PC-3 (cell line): ENCODE data around the gene ATG7. TPM values are rescaled to one million over a fixed set of nuclear protein-coding genes. Genes with fewer than 3 reads are reported as not detected.
"Not testable (repeated sequence)": the region's sequence is repeated elsewhere in the genome, so short reads cannot be mapped to it uniquely, and the experiment has no call there.

ENCODE experiments used
- ATAC-seq: fragments of 200-7000 bp; cut with Tn5 transposase; 2 replicates; pipeline ENCODE4 v1.9.1; 2020; ENCODE audit warnings: mild to moderate bottlenecking, moderate library complexity
- BruUV-seq: library from RNA; stranded (reverse); fragments of 400-500 nt; replicated peaks from 2 replicates; lab custom pipeline; 2021; lab: Mats Ljungman, UMichigan
- CTCF ChIA-PET: fragments of 300-600 bp; sonication (Branson Sonifier 250); formaldehyde crosslinking; loops from one replicate; lab custom pipeline; 2022; ENCODE audit warnings: antibody characterized with exemption; lab: Charles Lee
- POLR2A ChIA-PET: fragments of 300-600 bp; sonication (Branson Sonifier 250); formaldehyde crosslinking; loops from one replicate; lab custom pipeline; 2022; ENCODE audit warnings: antibody characterized with exemption; ENCODE audit not compliant: unreplicated experiment; lab: Charles Lee
- DNase-seq: peaks from one replicate; pipeline ENCODE4 v3.0.0-alpha.2; 2015
- H2AFZ ChIP-seq: fragments of 300-600 bp; sonication (generic); 2 replicates; pipeline ENCODE4 v1.6.0; 2016; ENCODE audit warnings: antibody characterized with exemption, low read length
- H3F3A ChIP-seq: fragments of 300-600 bp; sonication (generic); one replicate; pipeline ENCODE4 v1.6.0; 2017; ENCODE audit warnings: antibody characterized with exemption, low read length, control low read depth, mild to moderate bottlenecking; ENCODE audit not compliant: unreplicated experiment
- H3K27ac ChIP-seq: fragments of 300-600 bp; sonication (generic); 2 replicates; pipeline ENCODE4 v1.5.1; 2016; ENCODE audit warnings: mild to moderate bottlenecking, low read length
- H3K27me3 ChIP-seq: fragments of 300-600 bp; sonication (generic); 2 replicates; pipeline ENCODE4 v1.6.1; 2016; ENCODE audit warnings: low read length, mixed read lengths
- H3K36me3 ChIP-seq: fragments of 300-600 bp; sonication (generic); 2 replicates; pipeline ENCODE4 v1.6.1; 2016; ENCODE audit warnings: low read depth, mixed run types, low read length, mixed read lengths
- H3K4me1 ChIP-seq: fragments of 300-600 bp; sonication (generic); 2 replicates; pipeline ENCODE4 v1.5.1; 2016; ENCODE audit warnings: low read length; ENCODE audit not compliant: insufficient read depth
- H3K4me2 ChIP-seq: fragments of 300-600 bp; sonication (generic); 2 replicates; pipeline ENCODE4 v1.6.0; 2016; ENCODE audit warnings: low read length
- H3K4me3 ChIP-seq: fragments of 300-600 bp; sonication (generic); 2 replicates; pipeline ENCODE4 v1.5.1; 2016; ENCODE audit warnings: mild to moderate bottlenecking, low read length, mixed read lengths
- H3K79me2 ChIP-seq: fragments of 300-600 bp; sonication (generic); 2 replicates; pipeline ENCODE4 v1.6.1; 2017; ENCODE audit warnings: low read length, mixed read lengths
- H3K9ac ChIP-seq: fragments of 300-600 bp; sonication (generic); 2 replicates; pipeline ENCODE4 v1.6.0; 2016; ENCODE audit warnings: mild to moderate bottlenecking, low read length
- H3K9me2 ChIP-seq: fragments of 300-600 bp; sonication (generic); replicated peaks from 2 replicates; pipeline ENCODE4 v1.6.1; 2016; ENCODE audit warnings: mixed run types, low read length, mixed read lengths
- H3K9me3 ChIP-seq: fragments of 300-600 bp; sonication (generic); 2 replicates; pipeline ENCODE4 v1.6.1; 2016; ENCODE audit warnings: low read length, mixed read lengths
- H4K20me1 ChIP-seq: fragments of 300-600 bp; sonication (generic); 2 replicates; pipeline ENCODE4 v1.6.1; 2016; ENCODE audit warnings: low read length, mixed read lengths
- CTCF ChIP-seq: fragments of 300-600 bp; sonication (generic); conservative IDR thresholded peaks from 2 replicates; pipeline ENCODE4 v1.5.1; 2017; ENCODE audit warnings: antibody characterized with exemption, low read depth, mild to moderate bottlenecking, low read length
- EZH2 ChIP-seq: fragments of 300-600 bp; sonication (generic); IDR thresholded peaks from one replicate; pipeline ENCODE4 v1.6.1; 2017; ENCODE audit warnings: antibody characterized with exemption, mild to moderate bottlenecking, low read length; ENCODE audit not compliant: unreplicated experiment
- EZH2phosphoT487 ChIP-seq: fragments of 300-600 bp; sonication (generic); IDR thresholded peaks from 2 replicates; pipeline ENCODE4 v1.6.1; 2018; ENCODE audit warnings: mild to moderate bottlenecking, antibody characterized with exemption, low read length, borderline replicate concordance
- intact Hi-C: fragments of 100-400 bp; cut with micrococcal nuclease; formaldehyde crosslinking; loops from 2 replicates; pipeline ENCODE4 v1.9.0; 2023
- total RNA-seq: library from RNA; depleted of rRNA; stranded (reverse); fragments of >200 nt; gene quantifications from 2 replicates; pipeline ENCODE4 v1.2.3, GENCODE V29; 2014

The ATG7 gene
- total RNA-seq, 1 experiment from 2014 or later: 36.5 TPM

GRCh38 chr3:11499144-11499543, 226.9 kb downstream of the ATG7 start:
- peak; percentile 97 for DNase-seq
- no TSS peak for BruUV-seq

GRCh38 chr3:11502413-11502812, 230.2 kb downstream of the ATG7 start:
- H3K9ac ChIP-seq, H3K9me2 ChIP-seq, DNase-seq, H3K4me2 ChIP-seq, H2AFZ ChIP-seq, H3K4me3 ChIP-seq, H3F3A ChIP-seq, ATAC-seq, CTCF ChIA-PET, POLR2A ChIA-PET, H3K79me2 ChIP-seq, H3K36me3 ChIP-seq, intact Hi-C loops, H4K20me1 ChIP-seq, H3K27me3 ChIP-seq, BruUV-seq, H3K9me3 ChIP-seq, H3K27ac ChIP-seq: not testable (repeated sequence)
- H3K4me1 ChIP-seq: peaks cover 21% of the 10 kb centered on the region

More at GRCh38 chr3:11499144-11499543, 226.9 kb downstream of the ATG7 start:
- no peaks in the 10 kb centered on the region for H3K27me3 ChIP-seq
- TF ChIP-seq CTCF (no peak), EZH2 (no peak), EZH2phosphoT487 (no peak)
- ChIA-PET CTCF (no interaction called here), POLR2A (no interaction called here)
- H2AFZ ChIP-seq: no peak overlapping the region; the same call in 1 of the 2 replicates
- peak overlapping the region; percentile 84 for H3K27ac ChIP-seq
- H3K9me2 ChIP-seq: no peaks in the 10 kb centered on the region
- peak overlapping the region; percentile 24; the same call in 1 of the 2 replicates for H3K9ac ChIP-seq
- peaks cover 21% of the 10 kb centered on the region for H3K4me1 ChIP-seq
- H4K20me1 ChIP-seq: no peaks in the 10 kb centered on the region
- H3F3A ChIP-seq: peaks cover 7% of the 10 kb centered on the region
- peak overlapping the region; percentile 71 for H3K4me2 ChIP-seq
- ATAC-seq: peak; percentile 90
- H3K79me2 ChIP-seq: no peaks in the 10 kb centered on the region
- H3K4me3 ChIP-seq: peak overlapping the region; percentile 30; the same call in 1 of the 2 replicates
- H3K36me3 ChIP-seq: no peaks in the 10 kb centered on the region
- intact Hi-C loops: loop anchor here (1.0 kb wide), 1 partner anchor 24 kb away; no protein-coding TSS in a partner anchor
- H3K9me3 ChIP-seq: no peaks in the 10 kb centered on the region

- no peak overlapping the region for H3K27ac ChIP-seq
- intact Hi-C loops: no loop called here
- ChIA-PET CTCF (no interaction called here), POLR2A (interaction anchor here (0.5 kb wide), 2 partner anchors 14 to 263 kb away, joined by 3 to 4 read pairs; no protein-coding TSS in a partner anchor)
- TF ChIP-seq EZH2 (no peak), CTCF (no peak), EZH2phosphoT487 (no peak)
- H2AFZ ChIP-seq: no peak overlapping the region
- no peaks in the 10 kb centered on the region for H3K79me2 ChIP-seq
- no peaks in the 10 kb centered on the region for H3K9me3 ChIP-seq
- H4K20me1 ChIP-seq: no peaks in the 10 kb centered on the region
- no peaks in the 10 kb centered on the region for H3K27me3 ChIP-seq
- BruUV-seq: no TSS peak
- ATAC-seq: no peak
- H3K4me3 ChIP-seq: no peak overlapping the region
- H3K36me3 ChIP-seq: 0 out of 2 replicates have a peak, but pooled peaks cover 2% of the 10 kb centered on the region
- H3F3A ChIP-seq: no peaks in the 10 kb centered on the region
- H3K4me1 ChIP-seq: peaks cover 22% of the 10 kb centered on the region
- no peaks in the 10 kb centered on the region for H3K9me2 ChIP-seq
- H3K9ac ChIP-seq: no peak overlapping the region
- no peak overlapping the region for H3K4me2 ChIP-seq
- no peak for DNase-seq
Measured at GRCh38 chr3:11507719-11508118, 235.5 kb downstream of the ATG7 start.
